Body of pancreas (tissue), 4 donors: ENCODE results near the gene FAM234B.

Source experiments
- POLR2A ChIP-seq, 3 donors: fragments of 450-650 bp; IDR thresholded peaks; one replicate each; pipeline ENCODE4 v1.6.1; 2016; ENCODE audit warnings: antibody characterized with exemption in 3 of 3, mild to moderate bottlenecking in 2 of 3
- TF ChIP-seq, protein P1 (sequence below), 7 experiments: fragments of 450-650 bp in 4 of 7; fragments of 200-600 bp in 3 of 7; sonication (generic) in 3 of 7; IDR thresholded peaks; one replicate each; pipeline ENCODE4 v1.5.1; 2016 to 2019; ENCODE audit warnings: antibody characterized with exemption in 7 of 7

DNA sequence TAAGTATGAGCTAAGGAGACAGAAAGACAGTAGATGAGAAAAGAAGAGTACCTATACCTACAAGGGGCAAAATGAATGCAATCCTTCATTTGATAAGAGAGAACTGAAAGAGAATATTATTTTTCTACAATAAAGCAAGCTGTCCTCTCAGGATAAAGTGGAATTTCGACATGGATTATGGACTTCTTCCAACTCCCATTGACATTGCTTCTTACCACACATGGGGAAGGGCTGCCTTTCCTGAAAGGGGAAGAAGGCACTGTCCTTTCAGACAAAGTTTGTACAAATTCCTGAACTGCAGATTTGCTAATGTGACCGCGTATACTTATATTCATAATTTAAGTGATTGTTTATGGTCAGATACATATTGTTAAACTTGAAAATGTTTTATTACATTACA is 39.8 kb upstream of the FAM234B start:
- TF ChIP-seq, protein P1, sequence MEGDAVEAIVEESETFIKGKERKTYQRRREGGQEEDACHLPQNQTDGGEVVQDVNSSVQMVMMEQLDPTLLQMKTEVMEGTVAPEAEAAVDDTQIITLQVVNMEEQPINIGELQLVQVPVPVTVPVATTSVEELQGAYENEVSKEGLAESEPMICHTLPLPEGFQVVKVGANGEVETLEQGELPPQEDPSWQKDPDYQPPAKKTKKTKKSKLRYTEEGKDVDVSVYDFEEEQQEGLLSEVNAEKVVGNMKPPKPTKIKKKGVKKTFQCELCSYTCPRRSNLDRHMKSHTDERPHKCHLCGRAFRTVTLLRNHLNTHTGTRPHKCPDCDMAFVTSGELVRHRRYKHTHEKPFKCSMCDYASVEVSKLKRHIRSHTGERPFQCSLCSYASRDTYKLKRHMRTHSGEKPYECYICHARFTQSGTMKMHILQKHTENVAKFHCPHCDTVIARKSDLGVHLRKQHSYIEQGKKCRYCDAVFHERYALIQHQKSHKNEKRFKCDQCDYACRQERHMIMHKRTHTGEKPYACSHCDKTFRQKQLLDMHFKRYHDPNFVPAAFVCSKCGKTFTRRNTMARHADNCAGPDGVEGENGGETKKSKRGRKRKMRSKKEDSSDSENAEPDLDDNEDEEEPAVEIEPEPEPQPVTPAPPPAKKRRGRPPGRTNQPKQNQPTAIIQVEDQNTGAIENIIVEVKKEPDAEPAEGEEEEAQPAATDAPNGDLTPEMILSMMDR (IDR thresholded peaks at IDR 0.05) = no peak
- no peak for TF ChIP-seq POLR2A (IDR thresholded peaks at IDR 0.05)
